Measurements from ENCODE around the gene C15orf39. TPM values are rescaled to one million over a fixed set of nuclear protein-coding genes. Genes with fewer than 3 reads are reported as not detected.
"Not testable (repeated sequence)": the region's sequence is repeated elsewhere in the genome, so short reads cannot be mapped to it uniquely, and the experiment has no call there.

Gene C15orf39
- total RNA-seq, 4 donors from 2014 or later, result 12.3 to 33.3 (median 21.5) TPM

DNA sequence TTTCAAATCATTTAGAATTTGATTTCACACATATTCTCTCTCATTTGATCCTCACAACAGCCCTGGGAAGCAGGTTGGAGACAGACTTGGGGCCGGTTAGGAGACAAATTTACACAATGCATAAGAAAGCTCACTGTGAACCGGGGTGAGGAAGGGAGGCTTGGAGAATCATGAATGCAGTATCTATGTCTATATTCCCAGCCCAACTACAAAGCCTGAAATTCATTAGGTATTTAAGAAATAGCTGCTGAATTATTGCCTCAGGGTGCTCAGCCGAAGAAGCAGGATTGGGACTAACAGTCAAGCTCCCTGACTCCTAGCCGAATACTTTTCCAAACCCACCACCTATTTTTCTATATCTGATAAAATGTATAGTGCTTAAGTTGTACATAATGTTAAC is 48.0 kb downstream of the C15orf39 start:
- no peak for TF ChIP-seq POLR2A (IDR thresholded peaks at IDR 0.05)
- TF ChIP-seq, protein P1, sequence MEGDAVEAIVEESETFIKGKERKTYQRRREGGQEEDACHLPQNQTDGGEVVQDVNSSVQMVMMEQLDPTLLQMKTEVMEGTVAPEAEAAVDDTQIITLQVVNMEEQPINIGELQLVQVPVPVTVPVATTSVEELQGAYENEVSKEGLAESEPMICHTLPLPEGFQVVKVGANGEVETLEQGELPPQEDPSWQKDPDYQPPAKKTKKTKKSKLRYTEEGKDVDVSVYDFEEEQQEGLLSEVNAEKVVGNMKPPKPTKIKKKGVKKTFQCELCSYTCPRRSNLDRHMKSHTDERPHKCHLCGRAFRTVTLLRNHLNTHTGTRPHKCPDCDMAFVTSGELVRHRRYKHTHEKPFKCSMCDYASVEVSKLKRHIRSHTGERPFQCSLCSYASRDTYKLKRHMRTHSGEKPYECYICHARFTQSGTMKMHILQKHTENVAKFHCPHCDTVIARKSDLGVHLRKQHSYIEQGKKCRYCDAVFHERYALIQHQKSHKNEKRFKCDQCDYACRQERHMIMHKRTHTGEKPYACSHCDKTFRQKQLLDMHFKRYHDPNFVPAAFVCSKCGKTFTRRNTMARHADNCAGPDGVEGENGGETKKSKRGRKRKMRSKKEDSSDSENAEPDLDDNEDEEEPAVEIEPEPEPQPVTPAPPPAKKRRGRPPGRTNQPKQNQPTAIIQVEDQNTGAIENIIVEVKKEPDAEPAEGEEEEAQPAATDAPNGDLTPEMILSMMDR (IDR thresholded peaks at IDR 0.05), result no peak
- Histone ChIP-seq H3K4me3 (no peak overlapping the region), H3K27ac (no peak overlapping the region), H3K4me1 (no peaks in the 10 kb centered on the region), H3K27me3 (peaks cover 0 to 66% (median 0%) of the 10 kb centered on the region in 4 donors), H3K36me3 (no peaks in the 10 kb centered on the region), H3K9me3 (no peaks in the 10 kb centered on the region)
- 69 to 70% methylated on average over 4 of the region's 4 CpGs for WGBS, 2 donors
- intact Hi-C loops (cut with DNase I), result no loop called here
- no peak for DNase-seq

DNA sequence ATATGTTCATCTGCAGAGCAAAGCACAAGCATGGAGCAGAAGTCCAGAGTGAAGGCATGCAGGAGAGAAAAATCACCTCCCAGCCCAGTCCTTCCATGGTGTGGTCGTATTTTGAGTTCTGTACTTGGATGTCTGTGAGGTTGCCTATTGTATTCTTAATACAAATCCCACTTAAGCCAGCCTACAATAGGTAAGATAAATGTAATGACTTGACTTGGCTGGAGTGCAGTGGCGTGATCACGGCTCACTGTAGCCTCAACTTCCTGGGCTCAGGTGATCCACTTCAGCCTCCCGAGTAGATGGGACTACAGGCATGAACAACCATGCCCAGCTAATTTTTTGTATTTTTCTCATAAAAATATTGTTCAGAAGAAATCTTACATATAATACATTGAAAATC is 49.7 kb downstream of the C15orf39 start:
- H3K27ac ChIP-seq; DNase-seq; H3K36me3 ChIP-seq; H3K4me3 ChIP-seq; H3K9me3 ChIP-seq; H3K4me1 ChIP-seq; intact Hi-C loops (cut with DNase I): not testable (repeated sequence)
- 21 to 53% methylated on average over 4 of the region's 4 CpGs for WGBS, 2 donors
- H3K27me3 ChIP-seq, result peaks cover 0 to 66% (median 0%) of the 10 kb centered on the region in 4 donors

DNA sequence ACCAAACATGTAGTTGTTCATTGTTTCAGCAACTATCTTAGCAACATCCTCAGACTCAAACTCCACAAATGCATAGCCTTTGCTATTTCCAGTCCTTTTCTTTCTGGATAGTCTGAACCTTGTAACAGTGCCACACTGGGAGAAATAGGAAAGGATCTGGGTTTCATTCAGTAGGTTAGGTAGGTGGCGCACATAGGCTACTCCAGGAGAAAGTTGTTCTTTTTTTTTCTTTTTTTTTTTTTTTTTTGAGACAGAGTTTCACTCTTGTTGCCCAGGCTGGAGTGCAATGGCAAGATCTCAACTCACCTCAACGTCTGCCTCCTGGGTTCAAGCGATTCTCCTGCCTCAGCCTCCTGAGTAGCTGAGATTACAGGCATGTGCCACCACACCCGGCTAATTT is 50.6 kb downstream of the C15orf39 start:
- DNase-seq; H3K36me3 ChIP-seq; H3K4me3 ChIP-seq; intact Hi-C loops (cut with DNase I); H3K9me3 ChIP-seq; H3K27ac ChIP-seq; H3K4me1 ChIP-seq: not testable (repeated sequence)
- 77 to 78% methylated on average over 3 to 4 of the region's 4 CpGs for WGBS, 2 donors
- H3K27me3 ChIP-seq, result peaks cover 0 to 58% (median 0%) of the 10 kb centered on the region in 4 donors

DNA sequence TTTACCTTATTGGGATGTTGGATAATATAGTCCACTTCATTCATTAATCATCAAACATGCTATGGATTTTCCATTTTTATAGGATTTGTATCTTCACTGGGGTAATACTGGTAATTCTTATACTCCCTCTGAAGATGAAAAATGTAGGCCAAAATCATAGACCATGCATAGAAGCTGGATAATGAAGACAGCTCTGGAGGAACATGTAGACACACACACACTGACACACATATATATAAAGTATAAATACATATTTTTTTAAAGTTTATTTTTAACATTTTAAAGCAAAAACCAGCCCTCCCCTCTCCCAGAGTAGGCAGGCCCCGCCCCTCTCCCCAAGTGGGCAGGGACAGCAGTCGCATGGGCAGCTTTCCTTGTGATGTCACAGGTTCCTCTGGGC is 56.4 kb downstream of the C15orf39 start, which contains the start of gene GOLGA6C:
Gene GOLGA6C, plus strand, starts transcription at position 301 of the 400 bp plus-strand sequence. CDS start 265 bp downstream, outside the sequence.
- intact Hi-C loops (cut with DNase I); H3K27me3 ChIP-seq; H3K4me3 ChIP-seq; H3K36me3 ChIP-seq; H3K9me3 ChIP-seq; DNase-seq; H3K27ac ChIP-seq; H3K4me1 ChIP-seq: not testable (repeated sequence)
- WGBS, 2 donors, result no CpG with 5 or more reads among the region's 2 CpGs

DNA sequence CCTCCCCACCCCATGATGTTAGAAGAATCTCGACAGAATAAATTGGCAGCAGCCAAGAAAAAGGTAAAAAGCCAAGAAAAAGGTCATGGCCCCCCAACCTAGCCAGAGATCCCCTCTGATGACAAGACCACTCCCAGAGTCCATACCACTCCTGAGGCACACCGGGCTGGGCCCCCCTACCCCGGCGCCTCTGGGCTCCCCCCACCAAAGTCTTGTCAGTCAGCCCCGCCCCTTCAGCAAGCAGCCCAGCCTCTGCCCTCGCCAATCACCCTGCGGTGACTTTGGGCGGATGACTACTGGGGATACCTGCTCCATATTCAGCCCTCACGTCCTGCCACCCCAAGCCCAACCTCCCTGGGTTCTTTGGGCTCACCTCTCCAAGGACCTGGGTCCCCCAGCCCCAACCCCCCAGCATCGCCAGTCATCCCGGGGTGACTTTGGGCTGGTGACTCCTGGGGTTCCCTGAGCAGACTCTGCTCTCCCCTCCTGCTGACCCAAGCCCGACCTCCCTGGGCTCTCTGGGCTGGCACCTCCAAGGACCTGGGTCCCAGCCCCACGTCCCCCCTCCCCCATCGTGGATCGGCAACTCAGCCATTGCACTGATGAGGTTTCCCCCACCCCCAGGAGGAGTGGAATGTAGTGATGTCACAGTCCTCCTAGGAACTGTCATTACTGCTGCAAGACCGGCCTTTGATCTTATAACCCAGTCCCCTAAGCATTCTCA is 57.1 kb downstream of the C15orf39 start:
- DNase-seq, result not testable (repeated sequence)

DNA sequence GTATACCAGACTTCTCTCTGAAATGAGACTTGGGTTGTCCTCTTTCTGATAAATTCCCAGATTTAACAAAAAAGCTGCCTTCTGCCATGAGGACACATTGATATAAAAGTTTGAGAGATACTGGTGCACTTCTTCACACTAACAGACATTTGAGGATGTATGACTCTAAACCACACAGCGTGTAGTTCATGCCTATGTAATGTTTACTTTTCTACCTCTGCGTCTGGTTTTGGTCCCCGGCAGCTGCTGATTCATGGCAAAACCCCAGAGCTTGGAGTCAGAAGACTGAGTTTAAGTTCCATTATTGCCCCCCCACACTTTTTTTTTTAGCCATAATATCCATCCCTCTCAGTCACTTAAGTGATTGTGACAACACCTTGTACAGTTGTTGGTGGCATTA is 58.2 kb downstream of the C15orf39 start:
- DNase-seq; H3K27ac ChIP-seq; H3K27me3 ChIP-seq; H3K4me3 ChIP-seq; H3K9me3 ChIP-seq; H3K36me3 ChIP-seq; H3K4me1 ChIP-seq; intact Hi-C loops (cut with DNase I): not testable (repeated sequence)
- no CpG with 5 or more reads among the region's 3 CpGs for WGBS, 2 donors

More for the DNA sequence above, 57.1 kb downstream of the C15orf39 start:
- H3K4me1 ChIP-seq; H3K27me3 ChIP-seq; H3K9me3 ChIP-seq; H3K27ac ChIP-seq; H3K4me3 ChIP-seq; intact Hi-C loops (cut with DNase I); H3K36me3 ChIP-seq: not testable (repeated sequence)
- WGBS, 2 donors, result 100% methylated on average over 1 of the region's 16 CpGs; no CpG with 5 or more reads in 1 of the 2 donors

Small RNAs within 50 kb of the gene (small RNA-seq; reads per million reads assigned to genes)
- gene AC068338.1, result 0 reads per million in 4 donors

Other genes starting within 250 kb of the C15orf39 start
- gene RPP25, start 245.1 kb upstream of the C15orf39 start, total RNA-seq, result 10 to 100 TPM in 3 of 4 donors, 1 to 10 TPM in 1; 5.8 to 12.5 (median 12.3) TPM
- gene SCAMP5, start 206.3 kb upstream of the C15orf39 start, total RNA-seq, result 1 to 10 TPM in 1 of 4 donors, under 1 TPM in 3; 0.57 to 2.0 (median 0.67) TPM
- gene PPCDC, start 178.3 kb upstream of the C15orf39 start, total RNA-seq, result 10 to 100 TPM; 11.6 to 14.7 (median 12.4) TPM
- gene GOLGA6C, start 56.5 kb downstream of the C15orf39 start, total RNA-seq, result not detected
- gene GOLGA6D, start 81.0 kb downstream of the C15orf39 start, total RNA-seq, result not detected
- 10 to 100 TPM; 35.5 to 54.4 (median 44.5) TPM for gene COMMD4, start 134.2 kb downstream of the C15orf39 start, total RNA-seq
- 10 to 100 TPM in 2 of 4 donors, 1 to 10 TPM in 2; 7.9 to 58.0 (median 10.9) TPM for gene NEIL1, start 145.2 kb downstream of the C15orf39 start, total RNA-seq
- 100 to 1,000 TPM in 2 of 4 donors, 10 to 100 TPM in 2; 60.3 to 134 (median 83.8) TPM for gene MAN2C1, start 166.7 kb downstream of the C15orf39 start, total RNA-seq
- 10 to 100 TPM; 22.3 to 49.8 (median 26.0) TPM for gene SIN3A, start 249.8 kb downstream of the C15orf39 start, total RNA-seq